HEK293 (cell line): ENCODE data around the gene FAM209A.

Experiments
- CTCF ChIA-PET: fragments of 350-600 bp; formaldehyde crosslinking; extraction: SDS; loops from one replicate; lab custom pipeline; 2021; ENCODE audit warnings: antibody characterized with exemption; lab: Yijun Ruan, JAX
- POLR2A ChIA-PET: fragments of 300-600 bp; formaldehyde crosslinking; extraction: SDS; loops from one replicate; lab custom pipeline; 2020; ENCODE audit warnings: antibody characterized with exemption, inconsistent platforms; lab: Yijun Ruan, JAX
- H3K27ac ChIP-seq: fragments of 200-500 bp; sonication (Bioruptor generic); 2 replicates; pipeline ENCODE4 v1.5.1; 2014; ENCODE audit warnings: low read depth, low read length, control low read depth, inconsistent platforms; ENCODE audit errors: extremely low read depth
- H3K36me3 ChIP-seq, 2 experiments: fragments of 200-500 bp in 1 of 2; sonication (Bioruptor generic) in 1 of 2; 1 replicate in 1 of 2; 2 replicates in 1 of 2; pipeline ENCODE4 v1.5.1; 2014 to 2017; ENCODE audit warnings: inconsistent platforms in 2 of 2, low read length in 2 of 2; ENCODE audit not compliant: control insufficient read depth in 2 of 2, insufficient read depth in 1 of 2
- H3K4me1 ChIP-seq: fragments of 200-500 bp; sonication (Bioruptor generic); 2 replicates; pipeline ENCODE4 v1.5.1; 2014; ENCODE audit warnings: mild to moderate bottlenecking, low read length, inconsistent platforms; ENCODE audit not compliant: control insufficient read depth, insufficient read depth
- H3K4me3 ChIP-seq: 2 replicates; pipeline ENCODE4 v1.5.1; 2011; ENCODE audit warnings: low read depth, mild to moderate bottlenecking, control low read depth, low read length, moderate library complexity
- H3K9me3 ChIP-seq: fragments of 200-500 bp; sonication (Bioruptor generic); 2 replicates; pipeline ENCODE4 v1.5.1; 2014; ENCODE audit warnings: low read depth, low read length, inconsistent platforms; ENCODE audit not compliant: control insufficient read depth, insufficient read depth
- BCL11B ChIP-seq: fragments of 450-650 bp; formaldehyde crosslinking; IDR thresholded peaks from 2 replicates; pipeline ENCODE4 v1.5.1; 2016; ENCODE audit warnings: low read depth, missing biosample characterization, missing genetic modification characterization
- GLIS1 ChIP-seq: fragments of 450-650 bp; formaldehyde crosslinking; IDR thresholded peaks from 2 replicates; pipeline ENCODE4 v1.5.1; 2016; ENCODE audit warnings: missing biosample characterization, missing genetic modification characterization
- KLF7 ChIP-seq: fragments of 450-650 bp; formaldehyde crosslinking; IDR thresholded peaks from 2 replicates; pipeline ENCODE4 v1.5.1; 2016; ENCODE audit warnings: missing biosample characterization, missing genetic modification characterization, borderline replicate concordance
- KLF9 ChIP-seq: fragments of 450-650 bp; formaldehyde crosslinking; IDR thresholded peaks from 2 replicates; pipeline ENCODE4 v1.5.1; 2016; ENCODE audit warnings: missing biosample characterization, missing genetic modification characterization, low read depth
- MYNN ChIP-seq: fragments of 450-650 bp; formaldehyde crosslinking; IDR thresholded peaks from 2 replicates; pipeline ENCODE4 v1.5.1; 2016; ENCODE audit warnings: missing biosample characterization, missing genetic modification characterization, borderline replicate concordance
- ZBTB17 ChIP-seq: fragments of 450-650 bp; formaldehyde crosslinking; IDR thresholded peaks from 2 replicates; pipeline ENCODE4 v1.5.1; 2016; ENCODE audit warnings: missing biosample characterization, missing genetic modification characterization
- ZIC2 ChIP-seq: fragments of 450-650 bp; formaldehyde crosslinking; IDR thresholded peaks from 2 replicates; pipeline ENCODE4 v1.5.1; 2016; ENCODE audit warnings: missing biosample characterization, missing genetic modification characterization
- ZNF112 ChIP-seq: fragments of 450-650 bp; formaldehyde crosslinking; IDR thresholded peaks from 2 replicates; pipeline ENCODE4 v1.5.0; 2017; ENCODE audit warnings: missing biosample characterization, missing genetic modification characterization
- ZNF221 ChIP-seq: fragments of 450-650 bp; formaldehyde crosslinking; IDR thresholded peaks from 2 replicates; pipeline ENCODE4 v1.5.1; 2017; ENCODE audit warnings: missing biosample characterization, missing genetic modification characterization, borderline replicate concordance
- ZNF324 ChIP-seq: fragments of 450-650 bp; formaldehyde crosslinking; IDR thresholded peaks from 2 replicates; pipeline ENCODE4 v1.5.1; 2016; ENCODE audit warnings: missing biosample characterization, missing genetic modification characterization
- ZNF354C ChIP-seq: fragments of 450-650 bp; formaldehyde crosslinking; IDR thresholded peaks from 2 replicates; pipeline ENCODE4 v1.5.1; 2016; ENCODE audit warnings: missing biosample characterization, missing genetic modification characterization, low read depth, borderline replicate concordance
- ZNF366 ChIP-seq: fragments of 450-650 bp; formaldehyde crosslinking; conservative IDR thresholded peaks from 2 replicates; pipeline ENCODE4 v1.5.1; 2016; ENCODE audit warnings: missing biosample characterization, missing genetic modification characterization
- ZNF37A ChIP-seq: fragments of 450-650 bp; IDR thresholded peaks from 2 replicates; pipeline ENCODE4 v1.5.1; 2018; ENCODE audit warnings: missing biosample characterization, missing genetic modification characterization
- ZNF433 ChIP-seq: fragments of 450-650 bp; formaldehyde crosslinking; IDR thresholded peaks from 2 replicates; pipeline ENCODE4 v1.5.1; 2016; ENCODE audit warnings: missing biosample characterization, missing genetic modification characterization, low read depth
- ZNF555 ChIP-seq: fragments of 450-650 bp; formaldehyde crosslinking; conservative IDR thresholded peaks from 2 replicates; pipeline ENCODE4 v1.5.1; 2017; ENCODE audit warnings: missing biosample characterization, mild to moderate bottlenecking, missing genetic modification characterization, inconsistent platforms
- ZNF600 ChIP-seq: fragments of 450-650 bp; formaldehyde crosslinking; IDR thresholded peaks from 2 replicates; pipeline ENCODE4 v1.5.1; 2016; ENCODE audit warnings: missing biosample characterization, missing genetic modification characterization
- ZNF623 ChIP-seq: fragments of 450-650 bp; formaldehyde crosslinking; IDR thresholded peaks from 2 replicates; pipeline ENCODE4 v1.5.1; 2016; ENCODE audit warnings: missing biosample characterization, missing genetic modification characterization
- ZNF629 ChIP-seq: fragments of 450-650 bp; formaldehyde crosslinking; IDR thresholded peaks from 2 replicates; pipeline ENCODE4 v1.5.1; 2017; ENCODE audit warnings: missing biosample characterization, missing genetic modification characterization
- ZNF76 ChIP-seq: fragments of 450-650 bp; formaldehyde crosslinking; IDR thresholded peaks from 2 replicates; pipeline ENCODE4; 2016; ENCODE audit warnings: low read depth, missing biosample characterization, missing genetic modification characterization, borderline replicate concordance
- ZNF830 ChIP-seq: fragments of 450-650 bp; IDR thresholded peaks from 2 replicates; pipeline ENCODE4 v1.5.0; 2018; ENCODE audit warnings: missing biosample characterization, missing genetic modification characterization, low read depth, mild to moderate bottlenecking, moderate library complexity
- ZSCAN30 ChIP-seq: fragments of 450-650 bp; IDR thresholded peaks from 2 replicates; pipeline ENCODE4 v1.5.1; 2018; ENCODE audit warnings: missing biosample characterization, mild to moderate bottlenecking, missing genetic modification characterization, moderate library complexity
- TF ChIP-seq, protein P1 (sequence below): fragments of 450-650 bp; formaldehyde crosslinking; IDR thresholded peaks from 2 replicates; pipeline ENCODE4 v1.5.1; 2016; ENCODE audit warnings: missing biosample characterization, missing genetic modification characterization, low read depth
- TF ChIP-seq, protein P2 (sequence below): fragments of 450-650 bp; formaldehyde crosslinking; IDR thresholded peaks from 2 replicates; pipeline ENCODE4 v1.5.1; 2017; ENCODE audit warnings: missing biosample characterization, missing genetic modification characterization

The FAM209A gene

DNA sequence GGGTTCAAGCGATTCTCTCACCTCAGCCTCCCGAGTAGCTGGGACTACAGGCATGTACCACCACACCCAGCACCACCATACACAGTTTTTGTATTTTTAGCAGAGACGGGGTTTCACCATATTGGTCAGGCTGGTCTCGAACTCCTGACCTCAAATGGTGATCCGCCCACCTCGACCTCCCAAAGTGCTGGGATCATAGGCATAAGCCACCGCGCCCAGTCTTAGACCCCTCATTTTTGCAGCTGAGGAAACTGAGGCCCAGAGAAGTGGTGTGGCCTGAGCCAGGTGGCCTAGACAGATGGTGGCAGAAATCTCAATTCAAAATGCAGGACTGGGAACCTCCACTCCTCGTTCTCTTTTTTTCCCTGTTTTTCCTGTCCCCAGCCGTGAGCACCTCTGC, 12.6 kb upstream of the FAM209A start:
- H3K36me3 ChIP-seq: peaks cover 0 to 30% of the 10 kb centered on the region in 2 experiments; a peak in 1 of 3 replicates
- CTCF ChIA-PET: interaction anchor here (0.5 kb wide), 1 partner anchor 49 kb away, joined by 3 read pairs; no protein-coding TSS in a partner anchor
- H3K9me3 ChIP-seq: no peaks in the 10 kb centered on the region
- no peak overlapping the region for H3K4me3 ChIP-seq
- TF ChIP-seq ZNF830 (tag by site-specific recombination) (no peak), ZNF37A (tag by site-specific recombination) (no peak), ZNF76 (tag by site-specific recombination) (no peak), ZNF629 (tag by site-specific recombination) (no peak), ZNF112 (tag by site-specific recombination) (no peak), ZNF324 (no peak), ZSCAN30 (no peak), MYNN (tag by site-specific recombination) (no peak), KLF7 (tag by site-specific recombination) (no peak), ZNF354C (no peak), BCL11B (no peak), KLF9 (tag by site-specific recombination) (no peak)
- H3K4me1 ChIP-seq: no peaks in the 10 kb centered on the region
- H3K27ac ChIP-seq: no peak overlapping the region
- POLR2A ChIA-PET: no interaction called here

DNA sequence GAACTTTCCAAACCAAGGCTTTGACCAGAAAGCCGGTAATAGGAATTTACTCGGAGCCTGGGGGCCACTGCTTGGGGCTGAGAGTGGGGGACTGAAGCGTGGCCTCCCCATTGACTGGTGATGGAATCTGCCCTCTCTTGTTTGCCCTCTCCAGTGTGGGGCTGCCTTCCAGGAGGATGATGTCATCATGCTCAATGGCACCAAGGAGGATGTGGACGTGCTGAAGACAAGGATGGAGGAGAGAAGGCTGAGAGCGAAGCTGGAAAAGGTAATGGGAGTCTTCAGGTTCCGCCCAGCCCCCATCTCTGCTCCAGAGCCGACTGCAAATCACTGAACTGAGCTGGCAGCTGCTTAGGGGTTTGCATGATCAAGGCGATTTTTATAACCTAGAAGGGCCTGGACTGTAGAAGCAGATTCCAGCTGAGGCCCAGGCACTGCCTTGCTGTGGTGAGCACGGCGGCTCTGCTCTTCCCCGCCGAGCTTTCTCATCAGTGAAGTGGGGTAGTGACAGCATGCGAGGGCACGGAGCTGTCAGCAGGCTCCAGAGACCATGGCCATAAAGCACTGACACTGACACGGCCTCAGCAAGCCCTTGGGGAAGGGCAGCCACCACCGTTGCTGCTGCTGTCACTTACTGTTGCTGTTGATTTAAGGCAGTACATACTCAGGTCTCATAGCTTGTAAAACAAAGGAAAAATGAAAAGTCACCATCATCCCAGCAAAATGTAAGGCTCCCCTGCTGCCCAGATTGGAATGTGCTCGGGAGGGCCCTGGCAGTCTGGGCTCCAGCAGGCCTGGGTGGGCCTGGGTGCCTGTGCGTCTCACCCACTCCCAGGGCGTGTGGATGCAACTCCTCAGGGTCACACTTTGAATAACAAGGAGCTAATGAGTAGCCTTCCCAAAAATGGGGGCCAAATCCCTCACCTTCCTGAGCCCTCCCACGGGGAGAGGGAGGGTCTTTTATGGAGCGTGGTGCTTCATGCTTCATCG, 11.1 kb upstream of the FAM209A start:
- no peak overlapping the region for H3K27ac ChIP-seq
- peaks cover 0 to 46% of the 10 kb centered on the region in 2 experiments; a peak in 1 of 3 replicates for H3K36me3 ChIP-seq
- ChIA-PET CTCF (no interaction called here), POLR2A (no interaction called here)
- no peak overlapping the region for H3K4me3 ChIP-seq
- no peaks in the 10 kb centered on the region for H3K9me3 ChIP-seq
- no peaks in the 10 kb centered on the region for H3K4me1 ChIP-seq
- TF ChIP-seq ZNF433 (tag by site-specific recombination) (no peak), ZNF600 (tag by site-specific recombination) (0 out of 2 replicates have a peak, but pooled peaks have one; percentile 31), ZNF555 (tag by site-specific recombination) (no peak), GLIS1 (tag by site-specific recombination) (peak; percentile 19; the same call in 1 of the 2 replicates), ZIC2 (tag by site-specific recombination) (peak; percentile 54)
- TF ChIP-seq, protein P1, sequence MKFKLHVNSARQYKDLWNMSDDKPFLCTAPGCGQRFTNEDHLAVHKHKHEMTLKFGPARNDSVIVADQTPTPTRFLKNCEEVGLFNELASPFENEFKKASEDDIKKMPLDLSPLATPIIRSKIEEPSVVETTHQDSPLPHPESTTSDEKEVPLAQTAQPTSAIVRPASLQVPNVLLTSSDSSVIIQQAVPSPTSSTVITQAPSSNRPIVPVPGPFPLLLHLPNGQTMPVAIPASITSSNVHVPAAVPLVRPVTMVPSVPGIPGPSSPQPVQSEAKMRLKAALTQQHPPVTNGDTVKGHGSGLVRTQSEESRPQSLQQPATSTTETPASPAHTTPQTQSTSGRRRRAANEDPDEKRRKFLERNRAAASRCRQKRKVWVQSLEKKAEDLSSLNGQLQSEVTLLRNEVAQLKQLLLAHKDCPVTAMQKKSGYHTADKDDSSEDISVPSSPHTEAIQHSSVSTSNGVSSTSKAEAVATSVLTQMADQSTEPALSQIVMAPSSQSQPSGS (tag by site-specific recombination): peak; percentile 50

DNA sequence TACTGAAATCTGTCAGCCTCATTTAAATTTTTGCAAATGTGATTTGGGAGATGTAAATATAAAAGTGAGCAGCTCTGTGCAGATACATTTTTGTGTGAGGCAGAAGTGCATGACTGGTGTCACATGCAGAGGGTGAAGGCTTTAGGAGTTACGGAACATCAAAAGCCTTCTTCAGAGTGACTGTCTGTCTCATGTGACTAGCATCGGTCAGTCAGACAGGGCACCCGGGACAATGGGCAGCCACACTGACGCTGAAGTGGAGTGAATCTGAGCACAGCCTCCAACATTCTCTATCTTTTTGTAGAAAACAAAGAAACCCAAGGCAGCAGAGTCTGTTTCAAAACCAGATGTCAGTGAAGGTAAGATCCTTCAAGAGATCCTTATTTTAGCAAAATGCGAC, 7.9 kb upstream of the FAM209A start:
- Histone ChIP-seq H3K36me3 (peaks cover 0 to 63% of the 10 kb centered on the region in 2 experiments; a peak in 1 of 3 replicates), H3K27ac (no peak overlapping the region), H3K9me3 (no peaks in the 10 kb centered on the region)
- CTCF ChIA-PET: no interaction called here
- POLR2A ChIA-PET: no interaction called here
- TF ChIP-seq, protein P2, sequence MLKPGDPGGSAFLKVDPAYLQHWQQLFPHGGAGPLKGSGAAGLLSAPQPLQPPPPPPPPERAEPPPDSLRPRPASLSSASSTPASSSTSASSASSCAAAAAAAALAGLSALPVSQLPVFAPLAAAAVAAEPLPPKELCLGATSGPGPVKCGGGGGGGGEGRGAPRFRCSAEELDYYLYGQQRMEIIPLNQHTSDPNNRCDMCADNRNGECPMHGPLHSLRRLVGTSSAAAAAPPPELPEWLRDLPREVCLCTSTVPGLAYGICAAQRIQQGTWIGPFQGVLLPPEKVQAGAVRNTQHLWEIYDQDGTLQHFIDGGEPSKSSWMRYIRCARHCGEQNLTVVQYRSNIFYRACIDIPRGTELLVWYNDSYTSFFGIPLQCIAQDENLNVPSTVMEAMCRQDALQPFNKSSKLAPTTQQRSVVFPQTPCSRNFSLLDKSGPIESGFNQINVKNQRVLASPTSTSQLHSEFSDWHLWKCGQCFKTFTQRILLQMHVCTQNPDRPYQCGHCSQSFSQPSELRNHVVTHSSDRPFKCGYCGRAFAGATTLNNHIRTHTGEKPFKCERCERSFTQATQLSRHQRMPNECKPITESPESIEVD: no peak
- TF ChIP-seq ZNF623 (tag by site-specific recombination) (no peak), ZNF366 (no peak), ZNF221 (tag by site-specific recombination) (no peak), ZBTB17 (tag by site-specific recombination) (no peak)
- TF ChIP-seq, all 188 proteins: peak for 0
- Histone ChIP-seq H3K4me1 (no peaks in the 10 kb centered on the region), H3K4me3 (no peak overlapping the region)
